ENCODE measurements around the gene CCNB3.

DNA sequence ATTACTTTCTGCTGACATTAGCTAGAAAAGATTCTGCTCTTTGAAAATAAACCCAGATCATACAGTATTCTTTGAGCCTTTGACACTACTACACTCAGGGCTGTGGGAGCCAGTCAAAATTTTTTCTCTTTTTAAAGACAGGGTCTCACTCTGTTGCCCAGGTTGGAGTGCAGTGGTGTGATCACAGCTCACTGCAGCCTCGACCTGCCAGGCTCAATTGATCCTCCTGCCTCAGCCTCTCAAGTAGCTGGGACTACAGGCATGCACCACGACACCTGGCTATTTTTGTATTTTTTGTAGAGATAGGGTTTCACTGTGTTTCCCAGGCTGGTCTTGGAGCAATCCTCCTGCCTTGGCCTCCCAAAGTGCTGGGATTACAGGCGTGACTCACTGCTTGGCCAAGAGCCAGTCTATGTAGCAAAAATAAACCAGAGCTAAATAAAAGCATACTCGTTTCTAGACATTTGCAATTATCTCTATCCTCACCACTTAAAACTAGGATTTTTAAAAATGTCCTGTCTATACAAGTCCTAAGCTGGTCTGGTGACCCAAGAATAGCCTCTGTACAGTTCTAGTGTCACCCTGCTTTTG is 46.9 kb upstream of the CCNB3 start:
- TF ChIP-seq POLR2A (IDR thresholded peaks at IDR 0.05) = no peak
- TF ChIP-seq, protein P1, sequence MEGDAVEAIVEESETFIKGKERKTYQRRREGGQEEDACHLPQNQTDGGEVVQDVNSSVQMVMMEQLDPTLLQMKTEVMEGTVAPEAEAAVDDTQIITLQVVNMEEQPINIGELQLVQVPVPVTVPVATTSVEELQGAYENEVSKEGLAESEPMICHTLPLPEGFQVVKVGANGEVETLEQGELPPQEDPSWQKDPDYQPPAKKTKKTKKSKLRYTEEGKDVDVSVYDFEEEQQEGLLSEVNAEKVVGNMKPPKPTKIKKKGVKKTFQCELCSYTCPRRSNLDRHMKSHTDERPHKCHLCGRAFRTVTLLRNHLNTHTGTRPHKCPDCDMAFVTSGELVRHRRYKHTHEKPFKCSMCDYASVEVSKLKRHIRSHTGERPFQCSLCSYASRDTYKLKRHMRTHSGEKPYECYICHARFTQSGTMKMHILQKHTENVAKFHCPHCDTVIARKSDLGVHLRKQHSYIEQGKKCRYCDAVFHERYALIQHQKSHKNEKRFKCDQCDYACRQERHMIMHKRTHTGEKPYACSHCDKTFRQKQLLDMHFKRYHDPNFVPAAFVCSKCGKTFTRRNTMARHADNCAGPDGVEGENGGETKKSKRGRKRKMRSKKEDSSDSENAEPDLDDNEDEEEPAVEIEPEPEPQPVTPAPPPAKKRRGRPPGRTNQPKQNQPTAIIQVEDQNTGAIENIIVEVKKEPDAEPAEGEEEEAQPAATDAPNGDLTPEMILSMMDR (IDR thresholded peaks at IDR 0.05) = no peak
